ENCODE results near the gene HYAL1. TPM values are rescaled to one million over a fixed set of nuclear protein-coding genes. Genes with fewer than 3 reads are reported as not detected.

Gene HYAL1
- total RNA-seq, 2 donors from 2014 or later: 2.0 TPM

GRCh38 chr3:50293079-50293801 lies 10.1 kb downstream of the HYAL1 start:
- Histone ChIP-seq H3K27ac (peak overlapping the region; percentile 86 to 88), H3K27me3 (replicated peaks; ENCODE audit: insufficient read depth) (no peaks in the 10 kb centered on the region), H3K9me3 (no peaks in the 10 kb centered on the region), H3K36me3 (peaks cover 5 to 18% of the 10 kb centered on the region in 2 donors), H3K4me1 (replicated peaks) (peaks cover 9% of the 10 kb centered on the region), H3K4me3 (no peak overlapping the region)
- DNase-seq (ENCODE audit: low spot score): no peak
- TF ChIP-seq POLR2AphosphoS5 (IDR thresholded peaks at IDR 0.05) (no peak), POLR2A (IDR thresholded peaks at IDR 0.05) (no peak)
- TF ChIP-seq, protein P1, sequence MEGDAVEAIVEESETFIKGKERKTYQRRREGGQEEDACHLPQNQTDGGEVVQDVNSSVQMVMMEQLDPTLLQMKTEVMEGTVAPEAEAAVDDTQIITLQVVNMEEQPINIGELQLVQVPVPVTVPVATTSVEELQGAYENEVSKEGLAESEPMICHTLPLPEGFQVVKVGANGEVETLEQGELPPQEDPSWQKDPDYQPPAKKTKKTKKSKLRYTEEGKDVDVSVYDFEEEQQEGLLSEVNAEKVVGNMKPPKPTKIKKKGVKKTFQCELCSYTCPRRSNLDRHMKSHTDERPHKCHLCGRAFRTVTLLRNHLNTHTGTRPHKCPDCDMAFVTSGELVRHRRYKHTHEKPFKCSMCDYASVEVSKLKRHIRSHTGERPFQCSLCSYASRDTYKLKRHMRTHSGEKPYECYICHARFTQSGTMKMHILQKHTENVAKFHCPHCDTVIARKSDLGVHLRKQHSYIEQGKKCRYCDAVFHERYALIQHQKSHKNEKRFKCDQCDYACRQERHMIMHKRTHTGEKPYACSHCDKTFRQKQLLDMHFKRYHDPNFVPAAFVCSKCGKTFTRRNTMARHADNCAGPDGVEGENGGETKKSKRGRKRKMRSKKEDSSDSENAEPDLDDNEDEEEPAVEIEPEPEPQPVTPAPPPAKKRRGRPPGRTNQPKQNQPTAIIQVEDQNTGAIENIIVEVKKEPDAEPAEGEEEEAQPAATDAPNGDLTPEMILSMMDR (IDR thresholded peaks at IDR 0.05): no peak
- intact Hi-C loops (cut with DNase I): no loop called here
- WGBS: 78% methylated on average over 12 of the region's 12 CpGs

DNA sequence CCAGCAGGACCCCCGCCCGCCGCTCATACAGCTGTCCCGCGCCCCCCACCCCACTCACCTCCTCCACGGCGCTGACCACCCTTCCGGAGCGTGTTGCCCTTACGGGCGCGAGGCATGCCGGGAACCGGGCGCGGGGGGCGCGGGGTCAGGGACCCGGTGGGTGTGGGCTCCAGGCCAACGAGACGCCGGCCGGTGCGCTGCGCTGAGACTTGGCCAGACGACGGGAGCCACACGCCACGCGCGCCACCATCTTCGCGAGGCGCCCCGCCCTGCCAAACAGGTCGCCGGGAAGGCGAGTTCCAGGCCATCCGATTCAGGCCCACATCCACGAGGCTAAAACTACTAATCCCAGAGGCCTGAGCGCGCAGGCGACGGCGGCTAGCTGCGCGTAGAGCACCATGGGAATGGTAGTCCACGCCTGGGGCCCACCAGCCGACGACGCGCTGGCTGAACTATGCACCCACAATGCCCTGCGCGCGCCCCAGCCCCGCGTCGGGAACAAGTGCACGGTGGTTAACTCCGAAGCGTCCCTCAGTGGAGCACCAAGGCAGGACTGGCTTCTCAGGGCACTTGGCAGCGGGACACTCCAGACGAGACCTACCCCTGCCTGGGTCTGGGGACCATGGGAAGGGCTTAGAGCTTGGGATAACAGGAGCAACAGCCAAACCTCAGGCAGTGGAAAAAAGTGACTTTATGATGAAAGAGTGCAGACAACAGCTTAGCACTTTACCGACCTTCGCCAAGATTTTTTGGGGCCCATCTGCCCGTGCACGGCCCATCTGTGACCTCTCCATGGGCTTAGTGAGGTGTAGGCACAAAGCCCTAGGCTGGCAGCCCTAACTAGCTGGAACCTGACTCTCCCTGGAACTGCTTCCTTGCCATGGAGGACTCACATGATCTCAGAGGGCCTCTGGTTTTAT lies 11.0 kb downstream of the HYAL1 start, which contains the start of gene IFRD2:
Gene IFRD2 (minus strand): TSS at position 271 of the 920 bp plus-strand sequence. CDS start 155 bp downstream, at position 116.
- Histone ChIP-seq H3K27me3 (replicated peaks; ENCODE audit: insufficient read depth) (no peaks in the 10 kb centered on the region), H3K36me3 (peaks cover 10 to 22% of the 10 kb centered on the region in 2 donors), H3K9me3 (no peaks in the 10 kb centered on the region), H3K4me1 (replicated peaks) (peaks cover 5% of the 10 kb centered on the region), H3K4me3 (peak within 1 kb of the TSS; percentile 88 to 92), H3K27ac (peak within 1 kb of the TSS; percentile 86 to 88)
- DNase-seq (ENCODE audit: low spot score): peak; percentile 98
- TF ChIP-seq, protein P1 (IDR thresholded peaks at IDR 0.05): peak in 2 of 4 experiments; percentile 9 to 33
- TF ChIP-seq POLR2AphosphoS5 (IDR thresholded peaks at IDR 0.05) (peak; percentile 99), POLR2A (IDR thresholded peaks at IDR 0.05) (peak; percentile 69)
- under 1% methylated on average over 67 of the region's 67 CpGs for WGBS
- intact Hi-C loops (cut with DNase I): no loop called here

GRCh38 chr3:50290161-50290641 lies 13.2 kb downstream of the HYAL1 start:
- DNase-seq (ENCODE audit: low spot score): no peak
- 88% methylated on average over 16 of the region's 16 CpGs for WGBS
- intact Hi-C loops (cut with DNase I): no loop called here

DNA sequence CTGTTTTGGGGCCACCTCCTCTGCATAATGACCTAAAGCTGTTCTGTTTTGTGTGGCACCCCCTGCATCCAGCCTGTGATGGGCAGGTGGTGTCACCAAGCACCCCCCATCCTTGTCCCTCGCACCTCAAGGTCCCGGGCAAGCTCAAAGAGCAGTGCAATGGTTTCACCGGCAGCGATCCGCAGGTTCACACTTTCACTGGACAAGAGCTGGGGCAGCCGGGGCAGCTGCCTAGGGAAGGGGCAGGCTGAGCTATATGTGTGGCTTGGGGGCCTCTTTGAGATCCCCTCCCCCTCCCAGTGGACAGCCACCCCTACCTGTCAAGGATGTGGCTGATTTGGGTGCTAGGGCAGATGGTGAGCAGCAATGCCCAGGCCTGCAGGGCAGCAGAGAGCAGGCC lies 14.2 kb downstream of the HYAL1 start:
- H3K27ac ChIP-seq: no peak overlapping the region
- no peak overlapping the region for H3K4me3 ChIP-seq
- peaks cover 11 to 22% of the 10 kb centered on the region in 2 donors for H3K36me3 ChIP-seq
- intact Hi-C loops (cut with DNase I): loop anchor here (10.0 kb wide), 1 partner anchor 1154 kb away; the partner anchor contains the start of gene LAMB2
- H3K27me3 ChIP-seq (replicated peaks; ENCODE audit: insufficient read depth): no peaks in the 10 kb centered on the region
- H3K9me3 ChIP-seq: no peaks in the 10 kb centered on the region
- WGBS: 91% methylated on average over 6 of the region's 6 CpGs
- DNase-seq (ENCODE audit: low spot score): no peak
- H3K4me1 ChIP-seq (replicated peaks): peaks cover 5% of the 10 kb centered on the region
- TF ChIP-seq, protein P1 (IDR thresholded peaks at IDR 0.05): no peak
- TF ChIP-seq POLR2A (IDR thresholded peaks at IDR 0.05) (no peak), POLR2AphosphoS5 (IDR thresholded peaks at IDR 0.05) (no peak)

More at GRCh38 chr3:50290161-50290641, 13.2 kb downstream of the HYAL1 start:
- H3K4me3 ChIP-seq: no peak overlapping the region
- H3K27ac ChIP-seq: no peak overlapping the region
- peaks cover 11 to 22% of the 10 kb centered on the region in 2 donors for H3K36me3 ChIP-seq
- no peaks in the 10 kb centered on the region for H3K9me3 ChIP-seq
- TF ChIP-seq, protein P1 (IDR thresholded peaks at IDR 0.05): no peak
- TF ChIP-seq POLR2AphosphoS5 (IDR thresholded peaks at IDR 0.05): no peak
- H3K4me1 ChIP-seq (replicated peaks): peaks cover 5% of the 10 kb centered on the region
- no peaks in the 10 kb centered on the region for H3K27me3 ChIP-seq (replicated peaks; ENCODE audit: insufficient read depth)

Data from prostate gland (tissue), 2 donors.